Naive thymus-derived CD4-positive, alpha-beta T cell (primary cell): Measurements from ENCODE around the gene SPHK2. TPM values are rescaled to one million over a fixed set of nuclear protein-coding genes. Genes with fewer than 3 reads are reported as not detected.

Source experiments
- ATAC-seq: fragments of 150-1000 bp; cut with Tn5 transposase; 2 replicates; pipeline ENCODE4 v1.10.0; 2021; ENCODE audit warnings: mild to moderate bottlenecking, moderate library complexity
- CTCF ChIA-PET: fragments of 350-600 bp; sonication (Branson Sonifier 250); formaldehyde crosslinking; loops from one replicate; lab custom pipeline; 2021; ENCODE audit warnings: antibody characterized with exemption; lab: Charles Lee
- POLR2A ChIA-PET: fragments of 350-600 bp; sonication (Branson Sonifier 250); formaldehyde crosslinking; loops from one replicate; lab custom pipeline; 2021; ENCODE audit warnings: antibody characterized with exemption, inconsistent platforms; lab: Charles Lee
- DNase-seq, 9 donors: peaks; one replicate each; pipeline versions ENCODE4 v3.0.0 to v3.0.0-alpha.2; 2020 to 2022; ENCODE audit warnings: mixed read lengths in 1 of 9
- H3K27ac ChIP-seq: one replicate; pipeline ENCODE4 v1.7.0; 2013; ENCODE audit warnings: mild to moderate bottlenecking, low read depth, low read length, moderate library complexity
- H3K27me3 ChIP-seq, 2 donors: one replicate each; pipeline ENCODE4 v1.7.0; 2013; ENCODE audit warnings: low read length in 2 of 2, mild to moderate bottlenecking in 2 of 2, moderate library complexity in 2 of 2; ENCODE audit not compliant: control insufficient read depth in 2 of 2, insufficient read depth in 2 of 2
- H3K36me3 ChIP-seq, 3 experiments: 1 replicate in 2 of 3; 2 replicates in 1 of 3; pipeline ENCODE4 v1.7.0; 2013; ENCODE audit warnings: low read length in 3 of 3, mild to moderate bottlenecking in 3 of 3, moderate library complexity in 1 of 3; ENCODE audit not compliant: insufficient read depth in 3 of 3, control insufficient read depth in 2 of 3
- H3K4me1 ChIP-seq, 2 donors: one replicate each; pipeline ENCODE4 v1.7.0; 2013; ENCODE audit warnings: low read length in 2 of 2, mild to moderate bottlenecking in 2 of 2, moderate library complexity in 1 of 2; ENCODE audit not compliant: control insufficient read depth in 2 of 2, insufficient read depth in 2 of 2
- H3K4me3 ChIP-seq: 2 replicates; pipeline ENCODE4 v1.7.0; 2013; ENCODE audit warnings: mild to moderate bottlenecking, low read length
- H3K9me3 ChIP-seq, 3 experiments: 1 replicate in 2 of 3; 2 replicates in 1 of 3; pipeline ENCODE4 v1.7.0; 2013; ENCODE audit warnings: low read length in 3 of 3; ENCODE audit not compliant: control insufficient read depth in 2 of 3
- H3K27ac Mint-ChIP-seq, 9 donors: one replicate each; pipeline ENCODE4 v1.8.0; 2020 to 2022; ENCODE audit warnings: mixed read lengths in 9 of 9, mild to moderate bottlenecking in 8 of 9, moderate library complexity in 5 of 9, inconsistent platforms in 2 of 9
- H3K27me3 Mint-ChIP-seq, 5 donors: one replicate each; pipeline ENCODE4 v1.8.0; 2021 to 2022; ENCODE audit warnings: mixed read lengths in 5 of 5, mild to moderate bottlenecking in 1 of 5
- H3K36me3 Mint-ChIP-seq, 5 donors: one replicate each; pipeline ENCODE4 v1.8.0; 2020 to 2022; ENCODE audit warnings: mixed read lengths in 5 of 5, mild to moderate bottlenecking in 3 of 5, inconsistent platforms in 1 of 5
- H3K4me1 Mint-ChIP-seq, 7 donors: one replicate each; pipeline ENCODE4 v1.8.0; 2020 to 2022; ENCODE audit warnings: mixed read lengths in 7 of 7, mild to moderate bottlenecking in 3 of 7, inconsistent platforms in 1 of 7
- H3K4me3 Mint-ChIP-seq, 10 donors: one replicate each; pipeline ENCODE4 v1.8.0; 2020 to 2022; ENCODE audit warnings: mild to moderate bottlenecking in 10 of 10, mixed read lengths in 10 of 10, moderate library complexity in 6 of 10, inconsistent platforms in 2 of 10
- H3K9me3 Mint-ChIP-seq, 11 donors: one replicate each; pipeline ENCODE4 v1.8.0; 2020 to 2022; ENCODE audit warnings: mixed read lengths in 11 of 11, mild to moderate bottlenecking in 4 of 11, inconsistent platforms in 1 of 11, moderate library complexity in 1 of 11
- intact Hi-C, 2 donors: fragments of 100-400 bp; cut with micrococcal nuclease; formaldehyde crosslinking; loops; one replicate each; pipeline ENCODE4 v1.15.1; 2023
- polyA plus RNA-seq, 2 donors: library from polyadenylated mRNA; unstranded; fragments of 300-500 nt; fragmentation: Illumina TruSeq; gene quantifications; one replicate each; pipeline ENCODE4 v1.2.3, GENCODE V29; 2021
- total RNA-seq, 6 experiments: library from RNA in 5 of 6; stranded (reverse) in 5 of 6; gene quantifications; 1 replicate in 5 of 6; 2 replicates in 1 of 6; pipeline ENCODE4 v1.2.3 and lab custom pipeline; 2021 to 2026

The SPHK2 gene
- total and polyA plus RNA-seq, 7 experiments from 2014 or later = 11.2 to 34.7 (median 20.7) TPM

DNA sequence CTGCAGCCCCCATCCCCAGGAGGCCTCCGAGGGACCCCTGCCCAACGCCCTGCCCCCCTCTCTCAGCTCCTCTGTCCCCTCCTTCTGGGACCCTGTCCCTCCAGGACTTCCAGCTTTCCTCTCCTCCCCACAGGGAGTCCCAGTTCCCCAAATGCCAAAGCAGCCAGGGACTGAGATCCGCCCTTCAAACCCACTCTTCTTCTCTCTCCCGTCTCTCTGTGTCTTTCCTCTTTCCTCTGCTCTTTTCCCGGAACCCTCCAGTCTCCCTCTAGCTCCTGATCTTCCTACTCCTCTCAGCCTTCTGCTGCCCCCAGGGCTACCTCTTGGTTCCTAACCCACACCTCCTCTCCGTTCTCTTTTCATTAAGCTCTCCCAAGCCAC, 26.3 kb downstream of the SPHK2 start:
- Histone ChIP-seq H3K4me1 (peaks cover 21% of the 10 kb centered on the region in 2 donors), H3K36me3 (no peaks in the 10 kb centered on the region), H3K4me3 (peak overlapping the region; percentile 94), H3K27me3 (no peaks in the 10 kb centered on the region), H3K27ac (peak overlapping the region; percentile 79), H3K9me3 (no peaks in the 10 kb centered on the region)
- H3K27ac Mint-ChIP-seq = peak overlapping the region; percentile 81 to 98 (median 94)
- CTCF ChIA-PET = interaction anchor here (0.7 to 2.2 kb wide), 16 partner anchors 9 to 310 kb away, joined by 3 to 43 read pairs (median 5); partner anchors contain the start of genes DBP, RPL18 and SPHK2
- POLR2A ChIA-PET = interaction anchor here (0.7 to 3.0 kb wide), 24 partner anchors 9 to 1380 kb away, joined by 3 to 36 read pairs (median 4); partner anchors contain the start of genes DBP, GYS1, RPL18 and RUVBL2
- H3K27me3 Mint-ChIP-seq = peaks cover 0 to 8% (median 0%) of the 10 kb centered on the region in 5 donors
- peaks cover 24 to 57% (median 41%) of the 10 kb centered on the region in 7 donors for H3K4me1 Mint-ChIP-seq
- intact Hi-C loops = loop anchor here (2.0 to 5.0 kb wide), 4 partner anchors 227 to 1231 kb away; partner anchors contain the start of genes AKT1S1 (in 1 of the 2), FTL (in 1 of the 2), PPP1R15A (in 1 of the 2) and SNRNP70 (in 1 of the 2)
- no peak for DNase-seq
- no peak for ATAC-seq
- H3K9me3 Mint-ChIP-seq = no peaks in the 10 kb centered on the region
- H3K4me3 Mint-ChIP-seq = peak overlapping the region; percentile 86 to 99 (median 94)
- no peaks in the 10 kb centered on the region for H3K36me3 Mint-ChIP-seq

DNA sequence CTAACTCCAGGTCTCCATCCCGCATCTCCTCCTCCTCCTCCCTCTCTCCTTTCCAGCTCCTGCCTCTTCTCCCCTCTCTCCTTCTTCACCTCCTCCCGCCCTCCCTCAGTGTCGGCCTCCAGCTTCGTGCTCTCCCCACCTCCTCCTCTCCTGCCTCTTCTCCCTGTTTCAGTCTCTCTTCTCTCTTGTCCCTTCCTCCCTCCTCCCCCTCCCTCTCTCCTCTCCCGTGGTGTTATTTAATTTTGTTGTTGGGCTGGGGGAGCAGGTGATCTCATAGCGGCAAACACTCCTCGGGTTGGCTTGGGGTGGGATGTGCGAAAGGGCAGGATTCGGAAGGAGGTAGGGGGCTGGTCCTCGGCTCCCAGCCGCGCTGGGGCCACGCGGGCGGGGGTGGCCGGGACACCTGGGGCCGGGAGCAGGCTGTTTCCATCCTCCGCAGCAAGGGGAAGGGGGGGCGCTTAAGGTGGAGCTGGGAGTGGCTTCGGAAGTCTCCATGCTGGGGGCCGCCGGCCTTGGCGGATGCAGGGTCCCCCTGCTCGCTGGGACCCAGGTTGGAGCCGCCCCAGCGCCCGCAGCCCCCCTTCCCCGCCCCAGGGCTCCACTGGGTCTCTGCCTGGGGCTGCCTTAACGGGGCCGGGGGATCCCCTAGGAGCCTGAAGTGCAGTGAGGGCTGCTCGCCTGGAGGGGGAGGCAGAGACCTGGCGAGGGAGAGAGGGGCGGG, 26.9 kb downstream of the SPHK2 start, which contains the start of gene CA11:
Gene CA11 (minus strand): TSS at position 187 of the 721 bp plus-strand sequence. CDS start 555 bp downstream, outside the sequence.
- Mint-ChIP-seq H3K4me1 (peaks cover 25 to 60% (median 44%) of the 10 kb centered on the region in 7 donors), H3K36me3 (no peaks in the 10 kb centered on the region), H3K27ac (peak within 1 kb of the TSS; percentile 87 to 98 (median 94)), H3K4me3 (peak within 1 kb of the TSS; percentile 86 to 99 (median 94)), H3K9me3 (no peaks in the 10 kb centered on the region), H3K27me3 (peaks cover 0 to 8% (median 0%) of the 10 kb centered on the region in 5 donors)
- H3K36me3 ChIP-seq = no peaks in the 10 kb centered on the region
- peak within 1 kb of the TSS; percentile 94 for H3K4me3 ChIP-seq
- ATAC-seq = peak; percentile 94
- H3K9me3 ChIP-seq = no peaks in the 10 kb centered on the region
- ChIA-PET POLR2A (interaction anchor here (0.5 to 3.0 kb wide), 19 partner anchors 9 to 1379 kb away, joined by 3 to 36 read pairs (median 4); partner anchors contain the start of genes DBP, GYS1, RASIP1 and RPL18), CTCF (interaction anchor here (0.6 to 2.2 kb wide), 15 partner anchors 8 to 218 kb away, joined by 3 to 43 read pairs (median 5); partner anchors contain the start of genes DBP, RPL18 and SPHK2)
- intact Hi-C loops = loop anchor here (1.0 to 5.0 kb wide), 19 partner anchors 8 to 441 kb away; partner anchors contain the start of genes FTL (in 2 of the 2), RPL18 (in 1 of the 2), SNRNP70 (in 1 of the 2) and SPHK2 (in 1 of the 2)
- peak within 1 kb of the TSS; percentile 79 for H3K27ac ChIP-seq
- H3K4me1 ChIP-seq = peaks cover 21% of the 10 kb centered on the region in 2 donors
- no peaks in the 10 kb centered on the region for H3K27me3 ChIP-seq
- DNase-seq = peak; percentile 89 to 97 (median 93)

DNA sequence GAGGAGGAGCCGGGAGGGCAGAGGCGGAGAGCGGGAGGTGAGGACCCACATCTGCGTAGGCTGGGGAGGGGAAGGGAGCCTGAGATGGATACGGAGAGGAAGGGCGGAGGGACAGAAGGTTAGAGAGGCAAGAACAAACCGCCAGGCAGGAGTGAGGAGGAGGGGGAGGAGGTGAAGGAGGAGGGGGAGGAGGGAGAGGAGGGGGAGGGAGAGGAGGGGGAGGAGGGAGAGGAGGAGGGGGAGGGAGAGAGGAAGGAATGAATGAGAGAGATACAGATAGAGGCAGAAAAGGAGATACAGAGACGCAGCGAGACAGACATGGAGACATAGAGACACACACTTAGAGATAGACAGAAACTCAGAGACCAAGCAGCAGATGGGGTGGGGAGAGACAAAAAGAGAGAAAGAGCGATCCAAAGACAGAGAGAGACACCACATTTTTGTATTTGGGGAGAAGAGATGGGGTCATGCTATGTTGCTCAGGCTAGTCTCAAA, 27.5 kb downstream of the SPHK2 start:
- Mint-ChIP-seq H3K4me3 (peak overlapping the region; percentile 30 to 99 (median 68)), H3K9me3 (no peaks in the 10 kb centered on the region), H3K36me3 (no peaks in the 10 kb centered on the region), H3K27ac (peak overlapping the region; percentile 80 to 97 (median 94)), H3K4me1 (peaks cover 25 to 58% (median 43%) of the 10 kb centered on the region in 7 donors), H3K27me3 (peaks cover 0 to 5% (median 0%) of the 10 kb centered on the region in 5 donors)
- H3K9me3 ChIP-seq = no peaks in the 10 kb centered on the region
- ChIA-PET POLR2A (interaction anchor here (0.5 to 3.0 kb wide), 10 partner anchors 10 to 317 kb away, joined by 3 to 36 read pairs (median 8); partner anchors contain the start of genes DBP, RASIP1, RPL18 and SPHK2), CTCF (interaction anchor here (0.6 to 2.2 kb wide), 8 partner anchors 9 to 218 kb away, joined by 3 to 43 read pairs (median 6); no protein-coding TSS in a partner anchor)
- H3K4me1 ChIP-seq = peaks cover 21% of the 10 kb centered on the region in 2 donors
- ATAC-seq (no peak), DNase-seq (no peak)
- intact Hi-C loops = loop anchor here (1.0 to 5.0 kb wide), 19 partner anchors 8 to 441 kb away; partner anchors contain the start of genes FTL (in 2 of the 2), RPL18 (in 1 of the 2), SNRNP70 (in 1 of the 2) and SPHK2 (in 1 of the 2)
- H3K27me3 ChIP-seq = no peaks in the 10 kb centered on the region
- H3K4me3 ChIP-seq = peak overlapping the region; percentile 94
- H3K36me3 ChIP-seq = no peaks in the 10 kb centered on the region
- peak overlapping the region; percentile 79 for H3K27ac ChIP-seq

DNA sequence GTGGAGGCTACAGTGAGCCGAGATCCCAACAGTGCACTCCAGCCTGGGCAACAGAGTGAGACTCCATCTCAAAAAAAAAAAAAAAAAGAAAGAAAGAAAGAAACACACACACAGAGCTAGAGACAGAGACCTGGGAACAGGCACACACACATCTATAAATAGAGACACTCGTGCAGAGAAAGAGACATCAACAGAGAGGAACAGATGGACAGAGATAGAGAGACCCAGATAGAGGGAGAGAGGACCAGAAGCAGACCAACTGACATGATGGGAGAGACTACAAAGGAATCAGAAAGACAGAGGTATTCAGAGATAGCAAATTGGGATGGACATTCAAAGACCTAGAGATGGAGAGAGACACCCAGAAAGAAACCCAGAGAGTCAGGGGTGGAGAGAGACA, 28.8 kb downstream of the SPHK2 start:
- Mint-ChIP-seq H3K9me3 (no peaks in the 10 kb centered on the region), H3K27ac (peak overlapping the region; percentile 77 to 97 (median 93)), H3K36me3 (no peaks in the 10 kb centered on the region), H3K27me3 (peaks cover 0 to 3% (median 0%) of the 10 kb centered on the region in 5 donors), H3K4me3 (peak overlapping the region in 8 of 10 donors; percentile 1 to 68 (median 58)), H3K4me1 (peaks cover 29 to 58% (median 43%) of the 10 kb centered on the region in 7 donors)
- Histone ChIP-seq H3K27me3 (no peaks in the 10 kb centered on the region), H3K4me1 (peaks cover 21% of the 10 kb centered on the region in 2 donors), H3K4me3 (no peak overlapping the region), H3K9me3 (no peaks in the 10 kb centered on the region), H3K36me3 (no peaks in the 10 kb centered on the region), H3K27ac (peak overlapping the region; percentile 18)
- no peak for ATAC-seq
- intact Hi-C loops = loop anchor here (5.0 kb wide), 2 partner anchors 319 to 439 kb away; partner anchors contain the start of genes FTL (in 1 of the 2) and SNRNP70 (in 1 of the 2)
- ChIA-PET POLR2A (interaction anchor here (1.2 kb wide), 2 partner anchors 48 to 76 kb away, joined by 3 to 4 read pairs; partner anchors contain the start of gene FUT2), CTCF (interaction anchor here (0.6 to 0.9 kb wide), 2 partner anchors 13 to 322 kb away, joined by 3 read pairs; no protein-coding TSS in a partner anchor)
- DNase-seq = no peak

DNA sequence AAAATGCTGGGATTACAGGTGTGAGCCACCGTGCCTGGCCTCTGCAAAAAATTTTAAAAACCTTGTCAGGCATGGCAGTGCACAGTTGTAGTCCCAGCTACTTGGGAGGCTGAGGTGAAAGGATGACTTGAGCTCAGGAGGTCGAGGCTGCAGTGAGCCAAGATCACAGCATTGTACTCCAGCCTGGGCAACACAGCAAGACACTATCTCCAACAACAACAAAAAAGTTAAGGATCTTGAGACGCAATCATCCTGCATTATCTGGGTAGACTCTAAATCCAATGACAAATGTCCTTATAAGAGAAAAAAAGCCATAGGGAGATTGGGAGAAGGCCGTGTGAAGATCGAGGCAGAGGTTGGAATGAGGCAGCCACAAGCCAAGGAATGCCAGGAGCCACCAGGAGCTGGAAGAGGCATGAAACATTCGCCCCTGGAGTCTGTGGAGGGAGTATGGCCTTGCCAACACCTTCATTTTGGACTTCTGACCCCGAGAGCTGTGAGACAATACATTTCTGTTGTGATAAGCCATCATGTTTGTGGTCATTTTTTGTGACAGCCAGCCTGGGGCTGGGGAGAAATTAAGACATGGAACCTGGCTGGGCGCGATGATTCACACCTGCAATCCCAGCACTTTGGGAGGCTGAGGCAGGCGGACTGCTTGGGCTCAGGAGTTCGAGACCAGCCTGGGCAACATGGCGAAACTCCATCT, 31.8 kb downstream of the SPHK2 start:
- H3K9me3 Mint-ChIP-seq = no peaks in the 10 kb centered on the region

More for the DNA sequence above, 31.8 kb downstream of the SPHK2 start:
- H3K4me1 ChIP-seq = peaks cover 6 to 15% of the 10 kb centered on the region in 2 donors
- ATAC-seq (no peak), DNase-seq (no peak)
- Mint-ChIP-seq H3K4me1 (peaks cover 16 to 49% (median 31%) of the 10 kb centered on the region in 7 donors), H3K4me3 (peak overlapping the region in 1 of 10 donors; percentile 17), H3K36me3 (no peaks in the 10 kb centered on the region), H3K27ac (peak overlapping the region in 7 of 9 donors; percentile 27 to 89 (median 64)), H3K27me3 (peaks cover 0 to 3% (median 0%) of the 10 kb centered on the region in 5 donors)
- H3K4me3 ChIP-seq = no peak overlapping the region
- no peaks in the 10 kb centered on the region for H3K9me3 ChIP-seq
- ChIA-PET POLR2A (interaction anchor here (0.6 to 1.2 kb wide), 2 partner anchors 74 to 228 kb away, joined by 4 to 7 read pairs; no protein-coding TSS in a partner anchor), CTCF (interaction anchor here (0.6 to 2.0 kb wide), 5 partner anchors 10 to 369 kb away, joined by 3 to 6 read pairs (median 3); no protein-coding TSS in a partner anchor)
- intact Hi-C loops = no loop called here
- H3K27me3 ChIP-seq = no peaks in the 10 kb centered on the region
- no peak overlapping the region for H3K27ac ChIP-seq
- no peaks in the 10 kb centered on the region for H3K36me3 ChIP-seq
